ACC112 (cell line): ENCODE results near the gene ZMIZ1.
A peak's percentile ranks its signal among the peaks of the same experiment; 100 is the strongest.

ENCODE experiments used
- H2AFZ ChIP-seq: fragments of 200-600 bp; sonication (generic); one replicate; pipeline ENCODE4 v1.6.0; 2017; ENCODE audit warnings: antibody characterized with exemption, low read length; ENCODE audit not compliant: unreplicated experiment
- H3K27ac ChIP-seq: fragments of 200-600 bp; sonication (generic); 2 replicates; pipeline ENCODE4 v1.5.1; 2014; ENCODE audit warnings: low read depth, mild to moderate bottlenecking, antibody characterized with exemption, low read length, moderate library complexity
- H3K27me3 ChIP-seq: fragments of 200-600 bp; sonication (generic); 2 replicates; pipeline ENCODE4 v1.6.1; 2014; ENCODE audit warnings: mild to moderate bottlenecking, antibody characterized with exemption, low read length, moderate library complexity, mixed read lengths; ENCODE audit not compliant: insufficient read depth
- H3K36me3 ChIP-seq: fragments of 200-600 bp; sonication (generic); 2 replicates; pipeline ENCODE4 v1.6.1; 2016; ENCODE audit warnings: mild to moderate bottlenecking, antibody characterized with exemption, low read length, moderate library complexity, mixed read lengths; ENCODE audit not compliant: insufficient read depth
- H3K4me1 ChIP-seq: fragments of 200-600 bp; sonication (generic); one replicate; pipeline ENCODE4 v1.6.1; 2016; ENCODE audit warnings: low read length, mixed read lengths; ENCODE audit not compliant: insufficient read depth, unreplicated experiment, control insufficient read depth
- H3K4me3 ChIP-seq: fragments of 200-600 bp; sonication (generic); 2 replicates; pipeline ENCODE4 v1.5.1; 2014; ENCODE audit warnings: mild to moderate bottlenecking, low read depth, low read length
- H3K79me2 ChIP-seq: fragments of 200-600 bp; sonication (generic); one replicate; pipeline ENCODE4 v1.6.0; 2016; ENCODE audit warnings: low read length; ENCODE audit not compliant: control insufficient read depth, unreplicated experiment, insufficient read depth

ZMIZ1 gene

GRCh38 chr10:79188154-79188965 lies 119.6 kb downstream of the ZMIZ1 start:
- Histone ChIP-seq H3K27me3 (no peaks in the 10 kb centered on the region), H2AFZ (no peak overlapping the region), H3K79me2 (peaks cover 7% of the 10 kb centered on the region), H3K4me3 (no peak overlapping the region), H3K27ac (no peak overlapping the region), H3K36me3 (peaks cover 14% of the 10 kb centered on the region; the same call in 1 of the 2 replicates), H3K4me1 (peaks cover 63% of the 10 kb centered on the region)

DNA sequence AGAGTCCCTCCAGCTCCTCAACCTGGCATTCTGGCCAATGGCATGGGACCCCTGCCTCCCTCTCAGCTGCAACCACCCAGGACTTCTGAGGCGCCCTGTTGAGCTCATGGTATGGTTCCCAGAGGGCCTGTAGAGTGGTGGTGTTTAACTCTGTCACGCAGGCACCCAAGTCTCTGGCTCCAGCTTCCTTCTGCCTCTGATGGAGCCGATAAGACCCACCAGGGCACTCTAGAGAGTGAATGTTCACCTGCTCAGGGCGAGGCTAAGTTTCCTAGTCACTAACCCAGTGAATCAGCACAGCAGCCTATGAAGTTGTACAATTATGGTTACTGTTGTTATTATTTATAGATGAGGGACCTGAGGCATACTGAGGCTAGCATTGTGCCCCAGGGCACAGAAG lies 120.4 kb downstream of the ZMIZ1 start:
- no peak overlapping the region for H3K27ac ChIP-seq
- H3K27me3 ChIP-seq, result no peaks in the 10 kb centered on the region
- peaks cover 15% of the 10 kb centered on the region; the same call in 1 of the 2 replicates for H3K36me3 ChIP-seq
- no peak overlapping the region for H2AFZ ChIP-seq
- peaks cover 7% of the 10 kb centered on the region for H3K79me2 ChIP-seq
- H3K4me1 ChIP-seq, result peaks cover 56% of the 10 kb centered on the region
- no peak overlapping the region for H3K4me3 ChIP-seq

DNA sequence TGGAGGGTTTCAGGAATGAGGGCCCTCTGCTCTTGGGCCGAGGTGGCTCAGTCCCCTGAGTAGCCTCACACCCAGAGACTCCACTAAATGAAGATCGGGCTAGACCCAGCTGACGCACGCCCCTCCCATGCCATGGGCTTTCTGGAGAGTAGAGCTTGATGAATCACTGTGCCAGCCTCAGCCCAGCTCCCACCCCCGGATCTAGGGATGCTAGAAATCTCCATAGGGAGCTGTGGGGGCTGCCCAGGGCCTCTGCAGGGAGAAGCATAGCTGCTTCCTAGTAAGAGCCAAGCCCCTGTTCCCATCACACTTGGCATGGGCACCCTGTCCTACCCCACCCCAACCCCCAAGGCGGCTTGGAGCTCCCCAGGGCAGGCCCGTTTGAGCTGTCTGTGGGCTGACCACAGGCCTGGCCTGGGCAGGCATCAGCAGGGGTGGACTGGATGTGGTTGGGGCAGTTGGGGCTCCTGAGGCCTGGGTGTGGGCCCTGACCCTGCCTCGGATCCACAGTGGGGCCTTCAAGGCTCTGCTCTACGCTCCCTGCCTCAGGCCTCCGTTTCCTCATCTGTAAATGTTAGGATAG lies 121.2 kb downstream of the ZMIZ1 start:
- Histone ChIP-seq H3K79me2 (peaks cover 7% of the 10 kb centered on the region), H3K27ac (peak overlapping the region; percentile 9; the same call in 1 of the 2 replicates), H3K4me1 (peaks cover 51% of the 10 kb centered on the region), H3K4me3 (no peak overlapping the region), H2AFZ (no peak overlapping the region), H3K27me3 (no peaks in the 10 kb centered on the region), H3K36me3 (peaks cover 15% of the 10 kb centered on the region; the same call in 1 of the 2 replicates)

GRCh38 chr10:79190740-79191261 lies 122.0 kb downstream of the ZMIZ1 start:
- Histone ChIP-seq H3K4me3 (no peak overlapping the region), H3K36me3 (peaks cover 15% of the 10 kb centered on the region; the same call in 1 of the 2 replicates), H2AFZ (no peak overlapping the region), H3K79me2 (peaks cover 7% of the 10 kb centered on the region), H3K27ac (no peak overlapping the region), H3K4me1 (peaks cover 50% of the 10 kb centered on the region), H3K27me3 (no peaks in the 10 kb centered on the region)

- Histone ChIP-seq H3K27me3 (no peaks in the 10 kb centered on the region), H3K79me2 (peaks cover 12% of the 10 kb centered on the region), H3K36me3 (peaks cover 15% of the 10 kb centered on the region; the same call in 1 of the 2 replicates), H2AFZ (no peak overlapping the region), H3K4me1 (peaks cover 45% of the 10 kb centered on the region), H3K4me3 (no peak overlapping the region), H3K27ac (peak overlapping the region; percentile 55)
Measured at GRCh38 chr10:79191951-79192676, 123.3 kb downstream of the ZMIZ1 start.

DNA sequence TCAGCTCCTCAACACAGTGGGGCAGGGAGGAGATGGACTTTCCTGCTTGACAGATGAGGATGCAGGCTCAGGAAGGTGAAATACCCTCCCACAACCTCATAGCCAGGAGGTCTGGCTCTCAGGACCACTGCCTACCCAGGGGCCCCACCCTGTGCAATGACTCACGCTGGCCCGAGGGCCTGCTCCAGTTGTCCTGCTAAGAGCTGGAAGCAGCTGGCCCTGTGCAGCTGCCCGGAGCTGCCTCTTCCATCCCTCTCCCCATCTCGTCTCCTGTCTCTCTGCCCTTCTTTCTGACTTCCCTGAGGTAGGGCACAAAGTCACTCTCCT lies 123.9 kb downstream of the ZMIZ1 start:
- H3K36me3 ChIP-seq, result peaks cover 15% of the 10 kb centered on the region; the same call in 1 of the 2 replicates
- no peaks in the 10 kb centered on the region for H3K27me3 ChIP-seq
- peaks cover 45% of the 10 kb centered on the region for H3K4me1 ChIP-seq
- H3K79me2 ChIP-seq, result peaks cover 16% of the 10 kb centered on the region
- no peak overlapping the region for H3K4me3 ChIP-seq
- no peak overlapping the region for H2AFZ ChIP-seq
- H3K27ac ChIP-seq, result peak overlapping the region; percentile 55

- H3K4me3 ChIP-seq, result no peak overlapping the region
- peaks cover 16% of the 10 kb centered on the region for H3K79me2 ChIP-seq
- H3K36me3 ChIP-seq, result peaks cover 15% of the 10 kb centered on the region; the same call in 1 of the 2 replicates
- H3K4me1 ChIP-seq, result peaks cover 45% of the 10 kb centered on the region
- no peak overlapping the region for H2AFZ ChIP-seq
- no peaks in the 10 kb centered on the region for H3K27me3 ChIP-seq
- no peak overlapping the region for H3K27ac ChIP-seq
Measured at GRCh38 chr10:79193694-79194382, 125.1 kb downstream of the ZMIZ1 start.

GRCh38 chr10:79195091-79195923 lies 126.5 kb downstream of the ZMIZ1 start:
- H3K27ac ChIP-seq, result no peak overlapping the region

DNA sequence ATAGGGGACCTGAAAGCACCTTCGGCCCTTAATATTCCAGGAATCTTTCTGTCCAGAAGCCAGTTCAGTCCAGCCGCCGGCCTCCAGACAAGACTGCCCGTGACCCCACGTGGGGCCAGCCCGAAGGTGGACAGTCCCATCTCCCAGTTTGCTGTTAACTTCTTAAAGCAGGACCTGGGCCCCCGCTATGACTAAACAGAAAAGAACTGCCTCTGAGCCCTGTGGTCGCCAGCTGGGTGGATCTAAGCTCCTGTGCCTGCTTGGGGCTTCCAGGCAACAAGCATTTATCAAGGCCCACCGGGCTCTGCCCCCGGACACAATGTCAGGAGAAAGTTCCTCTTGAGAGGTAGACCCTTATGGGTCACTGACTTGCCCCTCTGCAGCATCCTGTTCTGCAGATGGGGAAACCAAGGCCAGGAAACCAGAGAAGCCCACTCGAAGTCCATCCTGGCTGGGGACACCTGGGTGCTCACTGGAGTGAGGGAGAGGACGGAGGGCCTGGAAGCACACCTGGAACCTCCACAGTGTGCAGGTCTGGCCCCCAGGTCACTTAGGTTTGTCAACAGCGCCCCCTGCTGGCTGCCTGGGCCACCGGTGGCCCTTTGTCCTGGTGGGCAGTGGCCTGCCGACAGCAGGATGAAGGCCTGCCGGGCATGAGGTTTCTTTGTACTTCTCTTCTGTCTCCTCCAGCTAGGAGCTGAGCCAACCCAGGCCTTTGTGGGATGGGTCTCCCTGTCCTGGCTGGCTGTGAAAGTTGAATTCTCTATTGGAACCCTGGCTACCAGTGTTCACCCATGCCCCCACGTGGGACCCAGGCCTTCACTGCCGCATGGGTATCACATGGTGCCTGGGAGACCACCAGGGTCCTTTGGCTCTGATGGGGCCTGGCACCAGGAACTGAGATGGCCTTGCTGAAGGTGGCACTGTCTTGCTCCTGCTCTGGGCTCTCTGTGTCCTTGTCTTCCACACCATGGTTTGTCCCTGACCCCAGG lies 128.0 kb downstream of the ZMIZ1 start:
- Histone ChIP-seq H3K27me3 (no peaks in the 10 kb centered on the region), H3K4me3 (no peak overlapping the region), H3K4me1 (peaks cover 27% of the 10 kb centered on the region), H3K36me3 (0 out of 2 replicates have a peak, but pooled peaks cover 6% of the 10 kb centered on the region), H2AFZ (no peak overlapping the region), H3K79me2 (peaks cover 9% of the 10 kb centered on the region), H3K27ac (no peak overlapping the region)

More at GRCh38 chr10:79195091-79195923, 126.5 kb downstream of the ZMIZ1 start:
- Histone ChIP-seq H3K4me3 (no peak overlapping the region), H2AFZ (no peak overlapping the region), H3K4me1 (peaks cover 33% of the 10 kb centered on the region), H3K27me3 (no peaks in the 10 kb centered on the region), H3K79me2 (peaks cover 16% of the 10 kb centered on the region), H3K36me3 (peaks cover 15% of the 10 kb centered on the region; the same call in 1 of the 2 replicates)
